ENCODE results near the gene KRTAP5-11.
"Not testable (repeated sequence)": the region's sequence is repeated elsewhere in the genome, so short reads cannot be mapped to it uniquely, and the experiment has no call there.

- TF ChIP-seq CREB1 (IDR thresholded peaks at IDR 0.05); CTCF (IDR thresholded peaks at IDR 0.05; ENCODE audit: control extremely low read depth in 1 of 3, insufficient read depth in 1 of 3, low read depth in 1 of 3, low read length in 3 of 3); POLR2AphosphoS5 (IDR thresholded peaks at IDR 0.05; ENCODE audit: low read depth, low read length); SP2 (IDR thresholded peaks at IDR 0.05; ENCODE audit: low read length); YY1 (IDR thresholded peaks at IDR 0.05; ENCODE audit: low read depth, low read length); POLR2A (IDR thresholded peaks at IDR 0.05; ENCODE audit: control extremely low read depth in 1 of 2, low read depth in 2 of 2, low read length in 2 of 2): not testable (repeated sequence)
Observed at GRCh38 chr11:71611218-71611910, 28.7 kb upstream of the KRTAP5-11 start.

All from H1 (cell line).